Temporal lobe (tissue), 2 donors: ENCODE results near the gene SEMA4A. TPM values are rescaled to one million over a fixed set of nuclear protein-coding genes. Genes with fewer than 3 reads are reported as not detected.

Experiments used
- small RNA-seq: library from RNA; depleted of rRNA; stranded (forward); fragments of <200 nt; gene quantifications from one replicate; pipeline ENCODE3, GENCODE V24; 2014; ENCODE audit warnings: low replicate concordance
- total RNA-seq: library from RNA; depleted of rRNA; stranded (reverse); fragments of >200 nt; gene quantifications from one replicate; pipeline ENCODE4 v1.2.3, GENCODE V29; 2014

The SEMA4A gene
- total RNA-seq, 1 donor from 2014 or later: 24.8 TPM

Small RNA genes lying within 50 kb of the gene (small RNA-seq; reads per million reads assigned to genes)
- not detected for gene RF00568

Other genes starting within 250 kb of the SEMA4A start
- gene RIT1, start 242.2 kb upstream of the SEMA4A start, total RNA-seq: 22.6 TPM
- gene KHDC4, start 219.2 kb upstream of the SEMA4A start, total RNA-seq: 24.8 TPM
- gene RXFP4, start 211.9 kb upstream of the SEMA4A start, total RNA-seq: not detected
- 86.5 TPM for gene ARHGEF2, start 175.0 kb upstream of the SEMA4A start, total RNA-seq
- gene SSR2, start 132.6 kb upstream of the SEMA4A start, total RNA-seq: 177 TPM
- 28.8 TPM for gene UBQLN4, start 99.8 kb upstream of the SEMA4A start, total RNA-seq
- gene LAMTOR2, start 98.8 kb upstream of the SEMA4A start, total RNA-seq: 37.9 TPM
- not detected for gene RAB25, start 92.4 kb upstream of the SEMA4A start, total RNA-seq
- 44.0 TPM for gene MEX3A, start 71.1 kb upstream of the SEMA4A start, total RNA-seq
- gene LMNA, start 38.9 kb upstream of the SEMA4A start, total RNA-seq: 20.4 TPM
- gene SLC25A44, start 40.5 kb downstream of the SEMA4A start, total RNA-seq: 10.6 TPM
- 29.0 TPM for gene PMF1, start 59.4 kb downstream of the SEMA4A start, total RNA-seq
- gene BGLAP, start 88.6 kb downstream of the SEMA4A start, total RNA-seq: 0.25 TPM
- gene PAQR6, start 94.5 kb downstream of the SEMA4A start, total RNA-seq: 4.7 TPM
- 27.5 TPM for gene SMG5, start 129.2 kb downstream of the SEMA4A start, total RNA-seq
- 0.98 TPM for gene TMEM79, start 130.7 kb downstream of the SEMA4A start, total RNA-seq
- 8.9 TPM for gene GLMP, start 142.1 kb downstream of the SEMA4A start, total RNA-seq
- gene VHLL, start 145.7 kb downstream of the SEMA4A start, total RNA-seq: 0.25 TPM
- 267 TPM for gene CCT3, start 184.7 kb downstream of the SEMA4A start, total RNA-seq
- not detected for gene TSACC, start 184.9 kb downstream of the SEMA4A start, total RNA-seq
- gene RHBG, start 215.6 kb downstream of the SEMA4A start, total RNA-seq: not detected